ENCODE data around the gene CDKN2D. TPM values are rescaled to one million over a fixed set of nuclear protein-coding genes. Genes with fewer than 3 reads are reported as not detected.
"Not testable (repeated sequence)": the region's sequence is repeated elsewhere in the genome, so short reads cannot be mapped to it uniquely, and the experiment has no call there.

The CDKN2D gene
- total RNA-seq, 1 donor from 2014 or later: 10.1 TPM

- H3K27ac Mint-ChIP-seq: peak overlapping the region; percentile 92
- H3K4me3 Mint-ChIP-seq: peak overlapping the region; percentile 4
- peaks cover 76% of the 10 kb centered on the region for H3K36me3 Mint-ChIP-seq (ENCODE audit: low read depth)
- H3K27me3 Mint-ChIP-seq: no peaks in the 10 kb centered on the region
- peak; percentile 8 for ATAC-seq (ENCODE audit: low read depth)
- no peak for TF ChIP-seq CTCF (IDR thresholded peaks at IDR 0.05)
- no peaks in the 10 kb centered on the region for H3K9me3 Mint-ChIP-seq
- H3K4me1 Mint-ChIP-seq: peaks cover 38% of the 10 kb centered on the region
- intact Hi-C loops (cut with micrococcal nuclease): no loop called here
- DNase-seq: no peak
- ChIA-PET POLR2A (interaction anchor here (0.5 to 3.1 kb wide), 10 partner anchors 10 to 1482 kb away, joined by 3 to 46 read pairs (median 3); partner anchors contain the start of genes ATG4D, KRI1 and ZNF433), CTCF (interaction anchor here (0.6 to 1.6 kb wide), 6 partner anchors 10 to 92 kb away, joined by 3 to 9 read pairs (median 4); partner anchors contain the start of gene KRI1)
Observed at GRCh38 chr19:10553087-10553667, 15.6 kb downstream of the CDKN2D start.

GRCh38 chr19:10552510-10553053, 16.2 kb downstream of the CDKN2D start:
- Mint-ChIP-seq H3K27me3 (no peaks in the 10 kb centered on the region), H3K4me3 (no peak overlapping the region), H3K4me1 (peaks cover 38% of the 10 kb centered on the region), H3K36me3 (ENCODE audit: low read depth) (peaks cover 72% of the 10 kb centered on the region), H3K27ac (peak overlapping the region; percentile 92), H3K9me3 (no peaks in the 10 kb centered on the region)
- ChIA-PET CTCF (interaction anchor here (1.0 to 1.4 kb wide), 2 partner anchors 10 to 14 kb away, joined by 3 to 9 read pairs; partner anchors contain the start of gene KRI1), POLR2A (interaction anchor here (1.0 to 3.1 kb wide), 4 partner anchors 9 to 101 kb away, joined by 3 to 46 read pairs (median 10); partner anchors contain the start of genes ATG4D and KRI1)
- intact Hi-C loops (cut with micrococcal nuclease): no loop called here
- ATAC-seq (ENCODE audit: low read depth) (no peak), DNase-seq (no peak)
- TF ChIP-seq CTCF (IDR thresholded peaks at IDR 0.05): no peak

GRCh38 chr19:10551698-10552301, 17.0 kb downstream of the CDKN2D start:
- H3K27me3 Mint-ChIP-seq: no peaks in the 10 kb centered on the region
- CTCF ChIA-PET: no interaction called here
- no peak for TF ChIP-seq CTCF (IDR thresholded peaks at IDR 0.05)
- DNase-seq: no peak
- H3K9me3 Mint-ChIP-seq: no peaks in the 10 kb centered on the region
- H3K27ac Mint-ChIP-seq: peak overlapping the region; percentile 56
- H3K4me1 Mint-ChIP-seq: peaks cover 38% of the 10 kb centered on the region
- H3K36me3 Mint-ChIP-seq (ENCODE audit: low read depth): peaks cover 72% of the 10 kb centered on the region
- intact Hi-C loops (cut with micrococcal nuclease): no loop called here
- no peak overlapping the region for H3K4me3 Mint-ChIP-seq
- POLR2A ChIA-PET: interaction anchor here (0.5 to 0.9 kb wide), 4 partner anchors 10 to 86 kb away, joined by 3 to 7 read pairs (median 6); partner anchors contain the start of gene KRI1
- ATAC-seq (ENCODE audit: low read depth): no peak

GRCh38 chr19:10551006-10551405, 17.8 kb downstream of the CDKN2D start:
- H3K27ac Mint-ChIP-seq; DNase-seq; H3K4me3 Mint-ChIP-seq; H3K9me3 Mint-ChIP-seq; H3K27me3 Mint-ChIP-seq; intact Hi-C loops (cut with micrococcal nuclease); CTCF ChIA-PET; ATAC-seq (ENCODE audit: low read depth): not testable (repeated sequence)
- POLR2A ChIA-PET: interaction anchor here (0.5 to 0.9 kb wide), 3 partner anchors 9 to 47 kb away, joined by 4 to 7 read pairs (median 7); partner anchors contain the start of gene KRI1
- peaks cover 37% of the 10 kb centered on the region for H3K4me1 Mint-ChIP-seq
- peaks cover 69% of the 10 kb centered on the region for H3K36me3 Mint-ChIP-seq (ENCODE audit: low read depth)

GRCh38 chr19:10550336-10550735, 18.4 kb downstream of the CDKN2D start:
- ATAC-seq (ENCODE audit: low read depth): no peak
- Mint-ChIP-seq H3K4me3 (no peak overlapping the region), H3K27ac (no peak overlapping the region), H3K36me3 (ENCODE audit: low read depth) (peaks cover 63% of the 10 kb centered on the region), H3K9me3 (no peaks in the 10 kb centered on the region), H3K4me1 (peaks cover 33% of the 10 kb centered on the region), H3K27me3 (no peaks in the 10 kb centered on the region)
- intact Hi-C loops (cut with micrococcal nuclease): no loop called here
- ChIA-PET POLR2A (no interaction called here), CTCF (no interaction called here)
- DNase-seq: no peak
- no peak for TF ChIP-seq CTCF (IDR thresholded peaks at IDR 0.05)
